Activated gamma-delta T cell treated with anti-CD3 and anti-CD28 coated beads, Interleukin-2, amount 50 U/mL, for 16 hours (primary cell): ENCODE measurements around the gene PTGES2.

Experiments used
- DNase-seq: peaks from one replicate; pipeline ENCODE4 v3.0.0-alpha.2; 2020; ENCODE audit warnings: low read depth

PTGES2 gene

GRCh38 chr9:128127568-128127989 lies at the start of gene PTGES2:
PTGES2 (minus strand) TSS chr9:128127729; CDS start chr9:128127717, 12 bp downstream.
- peak; percentile 63 for DNase-seq

GRCh38 chr9:128175726-128176125 lies 48.2 kb upstream of the PTGES2 start:
- no peak for DNase-seq

GRCh38 chr9:128175102-128175563 lies 47.6 kb upstream of the PTGES2 start:
- no peak for DNase-seq

- DNase-seq: no peak
These were observed 46.5 kb upstream of the PTGES2 start for GRCh38 chr9:128174062-128174461.

GRCh38 chr9:128169925-128170324 lies 42.4 kb upstream of the PTGES2 start:
- no peak for DNase-seq

GRCh38 chr9:128169492-128169891 lies 42.0 kb upstream of the PTGES2 start:
- no peak for DNase-seq

GRCh38 chr9:128168731-128169308 lies 41.3 kb upstream of the PTGES2 start:
- DNase-seq: no peak

- DNase-seq: no peak
These were observed 39.7 kb upstream of the PTGES2 start for GRCh38 chr9:128167209-128167608.

- no peak for DNase-seq
These were observed 38.6 kb upstream of the PTGES2 start for GRCh38 chr9:128166169-128166568.

- DNase-seq: no peak
These were observed 36.9 kb upstream of the PTGES2 start for GRCh38 chr9:128164307-128164885.

GRCh38 chr9:128163523-128164306 lies 36.2 kb upstream of the PTGES2 start:
- DNase-seq: no peak

GRCh38 chr9:128163027-128163515 lies 35.5 kb upstream of the PTGES2 start:
- DNase-seq: no peak

GRCh38 chr9:128162215-128163026 lies 34.9 kb upstream of the PTGES2 start:
- DNase-seq: no peak

- no peak for DNase-seq
These were observed 33.8 kb upstream of the PTGES2 start for GRCh38 chr9:128161215-128161902.

- DNase-seq: peak; percentile 32
These were observed 33.1 kb upstream of the PTGES2 start for GRCh38 chr9:128160603-128160987.

GRCh38 chr9:128159784-128160602 lies 32.5 kb upstream of the PTGES2 start, which contains the start of gene BBLN:
BBLN (plus strand) TSS chr9:128160265; CDS start chr9:128160408, 143 bp downstream.
- peak; percentile 89 for DNase-seq

- peak; percentile 35 for DNase-seq
These were observed 31.9 kb upstream of the PTGES2 start for GRCh38 chr9:128159522-128159783.

- DNase-seq: no peak
These were observed 28.4 kb upstream of the PTGES2 start for GRCh38 chr9:128155736-128156500.

GRCh38 chr9:128153947-128154695 lies 26.6 kb upstream of the PTGES2 start:
- no peak for DNase-seq
